SJCRH30 (cell line): ENCODE measurements around the gene SKOR2. TPM values are rescaled to one million over a fixed set of nuclear protein-coding genes. Genes with fewer than 3 reads are reported as not detected.

Experiments used
- DNase-seq, 2 experiments: peaks; one replicate each; pipeline ENCODE4 v3.0.0-alpha.2; 2015 to 2020
- H3K27ac ChIP-seq: fragments of 250-450 bp; sonication (Bioruptor Pico); 2 replicates; pipeline ENCODE4 v1.5.1; 2020; ENCODE audit warnings: mild to moderate bottlenecking, moderate library complexity
- H3K27me3 ChIP-seq: fragments of 250-450 bp; sonication (Bioruptor Pico); 2 replicates; pipeline ENCODE4 v1.5.1; 2020; ENCODE audit warnings: mild to moderate bottlenecking, moderate library complexity
- H3K36me3 ChIP-seq: fragments of 250-450 bp; sonication (Bioruptor Pico); 2 replicates; pipeline ENCODE4 v1.5.1; 2020; ENCODE audit warnings: mild to moderate bottlenecking, moderate library complexity
- H3K4me1 ChIP-seq: fragments of 250-450 bp; sonication (Bioruptor Pico); 2 replicates; pipeline ENCODE4 v1.5.1; 2020; ENCODE audit warnings: mild to moderate bottlenecking, moderate library complexity
- H3K4me3 ChIP-seq: fragments of 250-450 bp; sonication (Bioruptor Pico); 2 replicates; pipeline ENCODE4 v1.5.1; 2020; ENCODE audit warnings: mild to moderate bottlenecking, moderate library complexity
- H3K9me3 ChIP-seq: fragments of 250-450 bp; sonication (Bioruptor Pico); replicated peaks from 2 replicates; pipeline ENCODE4 v1.5.1; 2020; ENCODE audit warnings: mild to moderate bottlenecking, moderate library complexity
- total RNA-seq: library from RNA; depleted of rRNA; stranded (reverse); fragments of >200 nt; shearing (Covaris generic); gene quantifications from 2 replicates; pipeline ENCODE4 v1.2.3, GENCODE V29; 2014

The SKOR2 gene
- total RNA-seq, 1 experiment from 2014 or later, result not detected

GRCh38 chr18:47263150-47263429, 11.6 kb upstream of the SKOR2 start:
- Histone ChIP-seq H3K27me3 (no peaks in the 10 kb centered on the region), H3K4me1 (no peaks in the 10 kb centered on the region), H3K9me3 (no peaks in the 10 kb centered on the region), H3K27ac (no peak overlapping the region), H3K4me3 (no peak overlapping the region), H3K36me3 (no peaks in the 10 kb centered on the region)
- no peak for DNase-seq

GRCh38 chr18:47262301-47263149, 11.1 kb upstream of the SKOR2 start:
- H3K4me3 ChIP-seq, result no peak overlapping the region
- DNase-seq, result no peak
- H3K27ac ChIP-seq, result no peak overlapping the region
- H3K27me3 ChIP-seq, result no peaks in the 10 kb centered on the region
- no peaks in the 10 kb centered on the region for H3K36me3 ChIP-seq
- H3K4me1 ChIP-seq, result no peaks in the 10 kb centered on the region
- H3K9me3 ChIP-seq, result no peaks in the 10 kb centered on the region

DNA sequence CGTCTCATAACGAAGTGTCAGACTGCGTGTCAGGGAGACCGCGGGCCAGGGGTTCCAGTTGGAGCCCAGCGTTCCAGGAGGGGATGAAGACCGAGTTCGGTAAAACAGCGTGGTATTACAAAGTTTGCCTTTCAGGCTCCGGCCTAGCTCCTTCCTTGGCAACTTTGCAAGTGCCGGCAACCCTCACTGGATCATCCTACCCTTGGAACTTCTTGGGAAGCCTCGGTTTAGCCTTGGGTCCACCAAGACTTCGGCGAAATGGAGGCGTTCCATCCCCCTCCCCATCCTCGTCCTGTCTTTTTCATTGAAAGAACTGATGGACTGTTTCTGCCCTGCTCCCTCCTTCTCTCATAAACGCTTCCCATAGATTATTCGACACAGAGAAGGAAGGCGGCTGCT, 10.4 kb upstream of the SKOR2 start:
- Histone ChIP-seq H3K27me3 (no peaks in the 10 kb centered on the region), H3K4me1 (no peaks in the 10 kb centered on the region), H3K9me3 (no peaks in the 10 kb centered on the region), H3K36me3 (no peaks in the 10 kb centered on the region), H3K4me3 (no peak overlapping the region), H3K27ac (no peak overlapping the region)
- no peak for DNase-seq

DNA sequence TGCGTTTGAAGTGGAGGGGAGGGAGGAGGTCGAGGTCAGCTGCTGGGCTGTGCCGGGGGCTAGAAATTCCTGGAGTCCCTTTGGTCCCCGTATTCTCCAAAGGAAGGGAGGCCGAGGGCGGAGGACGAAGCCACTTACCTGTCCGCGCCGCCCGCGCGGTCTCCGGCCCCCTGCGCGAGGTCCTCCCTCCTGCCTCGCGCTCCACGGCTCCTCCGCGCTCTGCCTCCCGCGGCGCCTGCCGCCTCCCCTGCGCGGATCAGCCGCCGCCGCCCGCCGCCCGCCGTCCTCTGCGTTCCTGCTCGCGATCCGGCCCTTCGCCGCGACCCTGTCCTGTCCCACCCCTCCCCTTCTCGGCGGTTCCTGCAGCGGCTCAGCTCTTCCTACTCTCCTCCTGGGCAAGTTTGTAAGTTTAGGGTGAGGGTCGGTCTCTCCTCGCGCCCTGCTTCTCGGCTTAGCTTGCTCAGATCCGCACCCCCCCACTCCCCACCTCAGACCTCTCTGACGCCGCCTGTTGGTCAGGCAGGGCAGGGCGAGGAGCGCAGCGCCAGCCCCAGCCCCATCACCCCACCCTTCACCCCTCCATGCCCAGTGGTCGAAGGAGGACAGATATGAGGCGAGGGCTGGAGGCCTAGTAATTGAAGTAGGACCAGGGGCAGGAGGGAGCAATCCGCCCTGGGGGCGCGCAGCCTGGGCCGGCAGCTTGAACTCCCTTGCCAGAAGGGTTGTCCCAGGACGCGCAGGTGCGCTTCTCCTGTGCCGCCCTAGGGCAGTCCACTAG, 9.7 kb upstream of the SKOR2 start:
- no peak overlapping the region for H3K27ac ChIP-seq
- H3K9me3 ChIP-seq, result no peaks in the 10 kb centered on the region
- H3K36me3 ChIP-seq, result no peaks in the 10 kb centered on the region
- no peaks in the 10 kb centered on the region for H3K4me1 ChIP-seq
- no peak for DNase-seq
- H3K27me3 ChIP-seq, result no peaks in the 10 kb centered on the region
- no peak overlapping the region for H3K4me3 ChIP-seq

GRCh38 chr18:47260120-47260923, 8.9 kb upstream of the SKOR2 start:
- Histone ChIP-seq H3K4me1 (no peaks in the 10 kb centered on the region), H3K27me3 (no peaks in the 10 kb centered on the region), H3K27ac (no peak overlapping the region), H3K9me3 (no peaks in the 10 kb centered on the region), H3K4me3 (no peak overlapping the region), H3K36me3 (no peaks in the 10 kb centered on the region)
- peak in 1 of 2 experiments; percentile 2 for DNase-seq

GRCh38 chr18:47254341-47254939, 3.0 kb upstream of the SKOR2 start:
- peak; percentile 19 to 45 for DNase-seq
- H3K27me3 ChIP-seq, result no peaks in the 10 kb centered on the region
- H3K9me3 ChIP-seq, result no peaks in the 10 kb centered on the region
- no peak overlapping the region for H3K27ac ChIP-seq
- H3K4me1 ChIP-seq, result no peaks in the 10 kb centered on the region
- H3K4me3 ChIP-seq, result no peak overlapping the region
- H3K36me3 ChIP-seq, result no peaks in the 10 kb centered on the region

GRCh38 chr18:47253101-47253654, 1.7 kb upstream of the SKOR2 start:
- Histone ChIP-seq H3K27ac (no peak overlapping the region), H3K27me3 (no peaks in the 10 kb centered on the region)

GRCh38 chr18:47250391-47251046, 941 bp downstream of the SKOR2 start:
- no peak overlapping the region for H3K4me3 ChIP-seq
- no peak for DNase-seq
- H3K36me3 ChIP-seq, result no peaks in the 10 kb centered on the region
- no peak overlapping the region for H3K27ac ChIP-seq
- no peaks in the 10 kb centered on the region for H3K9me3 ChIP-seq
- H3K27me3 ChIP-seq, result no peaks in the 10 kb centered on the region
- H3K4me1 ChIP-seq, result no peaks in the 10 kb centered on the region

More at GRCh38 chr18:47253101-47253654, 1.7 kb upstream of the SKOR2 start:
- H3K4me1 ChIP-seq, result no peaks in the 10 kb centered on the region
- H3K9me3 ChIP-seq, result no peaks in the 10 kb centered on the region
- DNase-seq, result no peak
- no peak overlapping the region for H3K4me3 ChIP-seq
- H3K36me3 ChIP-seq, result no peaks in the 10 kb centered on the region

- Histone ChIP-seq H3K27me3 (no peaks in the 10 kb centered on the region), H3K4me1 (no peaks in the 10 kb centered on the region), H3K4me3 (no peak overlapping the region), H3K27ac (no peak overlapping the region), H3K36me3 (no peaks in the 10 kb centered on the region), H3K9me3 (no peaks in the 10 kb centered on the region)
- no peak for DNase-seq
Observed at GRCh38 chr18:47249314-47249981, 2.0 kb downstream of the SKOR2 start.

DNA sequence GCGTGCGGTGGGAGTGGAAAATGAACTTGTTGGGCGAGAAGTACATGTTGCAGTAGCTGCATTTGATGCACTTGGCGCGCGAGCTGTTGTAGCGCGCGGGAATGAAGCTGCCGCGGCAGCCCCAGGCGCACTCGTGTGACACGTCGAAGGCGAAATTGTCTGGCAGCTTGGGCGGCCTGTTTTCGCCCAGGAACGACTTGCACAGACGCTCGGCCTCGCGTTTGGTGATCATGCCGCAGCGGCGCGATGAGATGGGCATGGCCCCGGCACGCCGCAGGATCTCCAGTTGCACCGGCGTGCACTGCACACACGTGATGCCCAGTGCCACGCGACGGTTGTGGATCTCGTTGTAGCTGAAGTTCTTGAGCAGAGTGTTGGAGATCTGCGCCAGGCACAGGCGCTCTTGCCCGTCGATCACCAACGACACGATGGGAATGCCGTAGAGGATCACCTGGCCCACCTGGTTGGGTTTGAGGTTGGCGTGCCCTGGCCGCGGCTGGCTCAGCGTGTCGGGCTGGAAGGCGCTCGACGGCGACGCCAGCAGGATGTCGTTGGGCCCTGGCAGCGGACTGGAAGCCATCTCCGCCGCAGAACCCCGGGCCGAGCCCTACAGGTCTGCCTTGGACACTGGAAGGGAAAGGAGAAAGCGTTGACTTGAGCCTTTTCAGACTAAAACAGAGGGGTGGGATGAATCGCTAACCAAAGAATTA, 2.7 kb downstream of the SKOR2 start:
- H3K4me1 ChIP-seq, result no peaks in the 10 kb centered on the region
- no peak overlapping the region for H3K27ac ChIP-seq
- H3K4me3 ChIP-seq, result no peak overlapping the region
- H3K9me3 ChIP-seq, result no peaks in the 10 kb centered on the region
- H3K27me3 ChIP-seq, result no peaks in the 10 kb centered on the region
- no peaks in the 10 kb centered on the region for H3K36me3 ChIP-seq
- no peak for DNase-seq

GRCh38 chr18:47248115-47248603, 3.3 kb downstream of the SKOR2 start:
- H3K36me3 ChIP-seq, result no peaks in the 10 kb centered on the region
- no peaks in the 10 kb centered on the region for H3K9me3 ChIP-seq
- H3K4me3 ChIP-seq, result no peak overlapping the region
- no peaks in the 10 kb centered on the region for H3K4me1 ChIP-seq
- DNase-seq, result no peak
- no peak overlapping the region for H3K27ac ChIP-seq
- H3K27me3 ChIP-seq, result no peaks in the 10 kb centered on the region

DNA sequence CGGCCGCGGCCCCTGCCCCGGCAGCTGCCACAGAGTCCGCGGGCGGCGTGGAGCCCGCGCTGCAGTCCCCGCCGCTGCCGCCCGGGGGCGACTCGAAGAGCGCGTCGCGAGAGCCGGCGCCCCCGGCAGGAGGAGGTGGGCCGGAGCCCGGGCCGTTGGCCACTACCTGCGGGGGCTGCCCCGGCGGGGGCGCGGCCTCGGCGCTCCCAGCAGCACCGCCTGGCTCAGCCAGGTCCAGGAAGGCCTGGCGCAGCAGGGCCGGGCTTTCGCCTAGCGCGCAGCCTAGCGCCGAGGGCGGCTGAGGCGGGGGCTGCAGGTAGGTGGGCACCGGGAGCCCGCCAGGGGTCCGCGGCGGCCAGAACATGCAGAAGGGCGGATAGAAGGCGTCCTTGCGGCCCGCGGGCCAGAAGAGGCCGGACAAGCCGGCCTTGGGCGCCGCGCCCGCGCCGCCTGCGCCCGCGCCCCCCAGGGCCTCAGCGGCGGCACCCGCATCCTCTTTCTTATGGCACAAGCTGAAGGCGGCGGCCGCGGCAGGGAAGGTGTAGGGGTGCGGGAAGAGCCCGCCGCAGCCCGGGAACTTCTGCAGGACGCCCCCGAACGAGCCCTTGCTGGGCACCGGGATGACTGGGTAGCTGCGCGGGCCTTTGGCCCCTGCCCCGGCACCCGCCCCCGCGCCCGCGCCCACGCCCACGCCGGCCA, 3.9 kb downstream of the SKOR2 start:
- Histone ChIP-seq H3K9me3 (no peaks in the 10 kb centered on the region), H3K27me3 (no peaks in the 10 kb centered on the region), H3K36me3 (no peaks in the 10 kb centered on the region), H3K4me1 (no peaks in the 10 kb centered on the region), H3K4me3 (no peak overlapping the region), H3K27ac (no peak overlapping the region)
- no peak for DNase-seq

DNA sequence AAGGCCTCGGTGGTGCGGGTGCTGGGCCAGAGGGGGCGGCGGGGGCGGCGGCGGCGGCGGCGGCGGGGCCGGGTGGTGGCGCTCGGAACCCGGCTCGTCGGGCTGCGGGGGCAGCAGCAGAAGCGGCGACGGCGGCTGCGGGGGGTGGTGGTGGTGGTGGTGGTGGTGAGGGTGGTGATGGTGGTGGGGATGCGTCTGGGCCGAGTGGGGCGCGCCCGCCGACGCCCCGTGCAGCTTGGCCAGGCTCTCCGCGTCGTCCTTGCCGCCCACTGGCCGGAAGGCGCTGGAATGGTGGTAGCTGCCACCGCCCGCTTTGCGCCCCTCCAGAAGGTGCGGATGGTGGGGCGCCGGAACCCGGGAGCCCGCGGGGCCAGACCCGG, 4.4 kb downstream of the SKOR2 start:
- Histone ChIP-seq H3K4me1 (no peaks in the 10 kb centered on the region), H3K4me3 (no peak overlapping the region), H3K36me3 (no peaks in the 10 kb centered on the region), H3K27ac (no peak overlapping the region), H3K9me3 (no peaks in the 10 kb centered on the region), H3K27me3 (no peaks in the 10 kb centered on the region)
- no peak for DNase-seq
